GM03348 (cell line): Measurements from ENCODE around the gene KCNQ5.
A peak's percentile ranks its signal among the peaks of the same experiment; 100 is the strongest.

ENCODE experiments used
- DNase-seq: peaks from one replicate; pipeline ENCODE4 v3.0.0; 2012; ENCODE audit warnings: low spot score

KCNQ5 gene

DNA sequence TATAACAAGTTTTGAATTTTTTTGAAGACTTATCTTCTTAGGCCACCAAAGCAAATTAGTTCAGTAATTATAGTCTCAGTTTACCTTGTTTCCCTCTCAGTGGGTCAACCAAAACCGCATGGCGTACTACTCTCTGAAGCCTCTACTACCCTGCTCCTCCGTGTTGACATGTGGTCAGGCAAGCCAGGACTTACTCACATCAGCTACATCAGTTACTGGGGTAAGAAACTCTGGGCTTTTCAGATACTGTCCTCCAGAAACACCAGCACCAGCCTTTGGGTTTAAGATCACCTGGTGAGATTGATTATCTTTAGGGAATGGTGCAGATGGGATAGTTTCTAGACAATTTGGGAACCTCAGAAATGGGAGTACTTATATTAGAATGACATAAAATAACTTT is 55.1 kb downstream of the KCNQ5 start:
- no peak for DNase-seq

DNA sequence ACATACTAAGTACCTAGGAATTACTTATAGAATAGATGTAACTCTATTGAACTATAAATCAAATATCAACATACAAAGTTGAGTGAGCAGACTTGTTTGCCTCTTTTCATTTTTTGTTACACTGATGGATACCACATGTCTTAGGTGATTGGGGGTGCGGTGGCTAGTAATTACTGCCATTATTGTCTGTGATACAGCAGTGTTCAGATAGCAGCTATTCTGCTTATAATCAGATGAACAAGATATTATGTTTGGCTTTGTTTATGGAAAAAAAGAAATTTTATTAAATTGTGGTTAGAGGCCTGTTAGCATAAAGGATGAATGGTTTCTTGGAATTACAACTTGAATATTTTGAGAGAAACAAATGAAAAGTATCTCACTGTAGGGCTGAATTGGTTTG is 55.9 kb downstream of the KCNQ5 start:
- DNase-seq: no peak

GRCh38 chr6:72683797-72684196 is 61.9 kb downstream of the KCNQ5 start:
- no peak for DNase-seq

- no peak for DNase-seq
Measured at GRCh38 chr6:72689107-72689954, 67.5 kb downstream of the KCNQ5 start.

- DNase-seq: no peak
Measured at GRCh38 chr6:72691249-72691648, 69.4 kb downstream of the KCNQ5 start.

DNA sequence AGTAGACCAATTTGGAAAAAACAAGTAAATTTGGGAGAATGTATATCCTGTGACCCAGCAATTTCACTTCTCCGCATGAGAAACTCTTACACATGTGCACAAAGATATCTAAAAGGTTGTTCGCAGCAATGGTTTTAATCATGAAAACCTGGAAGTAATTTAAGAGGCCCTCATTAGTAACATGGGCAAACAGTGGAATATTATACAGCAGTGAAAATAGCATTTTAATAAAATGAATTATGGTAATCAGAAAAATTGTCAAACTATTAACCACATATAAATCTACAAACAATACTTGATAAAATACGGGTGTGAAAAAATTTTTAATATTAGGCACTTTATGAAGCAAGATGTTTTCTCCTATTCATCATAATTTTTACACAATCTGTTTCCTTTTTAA is 74.2 kb downstream of the KCNQ5 start:
- DNase-seq: no peak

DNA sequence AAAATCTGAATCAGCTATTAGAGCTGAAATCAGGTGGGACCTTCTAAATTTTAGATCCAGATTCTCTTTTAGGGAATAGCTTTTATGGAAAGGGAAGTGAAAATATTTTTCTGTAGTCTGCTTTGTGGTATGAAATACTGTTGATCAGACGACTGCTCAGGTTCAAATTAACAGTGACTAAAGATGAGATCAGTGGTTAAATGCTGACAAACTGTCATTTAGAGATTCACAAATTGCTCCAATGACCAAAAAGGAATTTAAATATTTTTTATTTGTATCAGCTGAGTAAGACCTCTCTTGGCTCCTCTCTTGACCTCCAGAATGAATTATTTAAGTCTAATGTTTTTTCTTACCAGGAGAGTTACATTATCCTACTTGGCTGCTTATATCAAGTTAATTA is 77.3 kb downstream of the KCNQ5 start:
- DNase-seq: peak; percentile 9

DNA sequence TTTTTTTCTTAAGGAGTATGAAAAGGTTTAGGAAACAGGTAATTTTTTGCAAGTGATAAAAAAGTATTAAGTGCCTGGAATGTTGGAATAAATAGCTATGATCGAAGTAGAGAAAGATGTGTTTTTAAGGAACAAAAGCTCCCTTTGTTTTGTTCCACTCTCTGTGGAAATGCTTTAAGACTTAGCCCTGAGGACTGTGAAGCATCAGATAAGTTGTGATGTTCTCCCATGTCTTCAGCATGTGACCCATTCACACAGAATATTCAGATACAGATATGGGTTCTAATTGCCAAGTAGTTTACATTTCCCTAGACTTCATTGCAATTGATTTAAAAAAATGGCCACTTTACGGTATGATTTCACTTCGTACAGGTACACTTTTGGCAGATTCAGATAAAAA is 80.6 kb downstream of the KCNQ5 start:
- no peak for DNase-seq

GRCh38 chr6:72703093-72703492 is 81.2 kb downstream of the KCNQ5 start:
- no peak for DNase-seq

DNA sequence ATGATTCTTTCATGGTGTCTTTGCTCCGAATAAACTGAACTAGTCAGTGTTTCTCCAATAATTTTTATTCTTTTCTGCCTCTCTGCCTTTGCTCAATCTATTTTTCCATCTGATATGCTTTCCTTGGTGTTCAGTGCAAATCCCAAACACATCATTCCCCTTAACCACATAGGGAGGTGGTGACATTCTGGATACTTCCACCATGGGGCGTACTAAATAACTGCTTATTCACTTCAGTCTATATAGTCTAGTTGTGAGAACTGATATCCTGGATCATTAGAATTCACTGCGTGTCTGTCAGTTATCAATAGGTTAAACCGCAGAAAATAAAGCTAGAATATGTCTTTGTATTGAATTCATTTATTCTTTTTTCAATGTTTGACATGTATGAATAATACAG is 83.1 kb downstream of the KCNQ5 start:
- peak; percentile 9 for DNase-seq

GRCh38 chr6:72709431-72709830 is 87.6 kb downstream of the KCNQ5 start:
- peak; percentile 13 for DNase-seq

DNA sequence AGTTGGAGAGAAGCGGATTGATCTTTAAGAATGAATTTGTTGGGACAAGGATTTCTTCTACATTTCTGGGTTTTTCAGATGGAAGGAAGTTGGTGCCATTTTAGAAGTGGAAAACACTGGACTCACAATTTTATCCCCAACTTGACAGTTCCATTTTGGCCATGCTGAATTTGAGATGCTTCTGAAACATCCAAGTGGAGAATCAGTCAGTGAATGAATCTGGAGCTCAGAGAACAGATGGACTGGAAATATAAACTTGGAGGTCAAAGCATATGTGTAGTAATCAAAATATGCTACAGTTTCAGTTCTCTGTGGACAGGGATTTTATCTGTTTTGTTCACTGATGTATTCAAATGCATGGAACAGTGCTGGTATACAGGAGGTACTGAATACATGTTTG is 89.9 kb downstream of the KCNQ5 start:
- no peak for DNase-seq

GRCh38 chr6:72712910-72713309 is 91.0 kb downstream of the KCNQ5 start:
- no peak for DNase-seq

DNA sequence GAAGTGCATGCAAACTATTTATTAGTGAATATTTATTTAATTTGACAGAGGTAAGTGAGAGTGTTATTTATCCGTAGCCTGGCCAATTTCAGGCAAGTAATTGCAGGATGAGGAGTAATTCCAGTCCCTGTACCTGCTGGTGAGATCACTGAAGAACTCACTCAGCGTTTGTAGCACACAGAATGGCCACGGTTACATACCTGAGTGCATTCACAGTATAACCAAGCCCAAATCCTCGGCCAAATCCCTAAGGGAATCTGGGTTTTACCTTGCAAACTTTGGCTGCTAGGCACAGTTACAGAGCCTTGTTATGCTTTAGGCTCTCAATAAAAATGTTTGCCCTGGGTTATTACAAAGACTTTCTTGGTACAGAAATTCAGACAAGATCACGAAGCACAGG is 93.3 kb downstream of the KCNQ5 start:
- DNase-seq: no peak

- peak; percentile 16 for DNase-seq
Measured at GRCh38 chr6:72716916-72717315, 95.1 kb downstream of the KCNQ5 start.

GRCh38 chr6:72720464-72720863 is 98.6 kb downstream of the KCNQ5 start:
- DNase-seq: peak; percentile 28

DNA sequence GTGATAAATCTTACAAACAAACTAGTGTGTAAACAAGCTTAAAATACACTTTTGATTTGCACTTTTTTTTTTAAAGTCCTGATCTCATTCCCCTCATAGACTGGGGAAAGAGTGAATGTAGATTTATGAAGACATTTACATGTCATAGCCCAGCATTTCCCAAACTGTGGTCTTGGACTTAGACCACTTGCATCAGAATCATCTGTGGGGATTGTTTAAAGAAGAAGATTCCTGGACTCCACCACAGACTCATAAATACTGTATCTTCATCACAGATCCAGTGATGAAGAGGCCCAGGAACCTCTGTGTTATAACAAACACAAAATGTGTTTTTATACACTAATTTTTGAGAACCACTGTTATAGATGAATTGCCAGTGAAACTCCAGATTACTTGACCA is 99.5 kb downstream of the KCNQ5 start:
- DNase-seq: no peak

GRCh38 chr6:72724545-72724944 is 102.7 kb downstream of the KCNQ5 start:
- DNase-seq: peak; percentile 15

- no peak for DNase-seq
Measured at GRCh38 chr6:72728706-72729343, 107.0 kb downstream of the KCNQ5 start.

DNA sequence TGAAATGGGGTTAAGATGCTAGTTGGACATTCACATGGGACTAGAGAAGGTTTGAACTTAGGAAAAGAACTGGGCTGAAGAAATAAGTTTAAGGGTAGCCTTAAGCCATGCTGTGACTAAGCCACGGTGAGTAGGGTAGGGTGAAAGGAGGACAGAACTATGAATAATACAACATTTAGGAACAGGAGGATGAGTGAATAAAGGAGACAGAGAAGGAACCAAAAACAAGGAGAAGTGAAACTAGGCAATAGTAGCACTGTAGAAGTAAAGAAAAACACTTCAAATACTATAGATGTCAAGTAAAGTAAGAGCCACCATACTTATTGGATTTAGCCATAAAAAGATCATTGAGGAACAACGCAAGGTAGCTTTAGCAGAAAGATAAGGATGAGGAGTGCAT is 111.2 kb downstream of the KCNQ5 start:
- DNase-seq: no peak

DNA sequence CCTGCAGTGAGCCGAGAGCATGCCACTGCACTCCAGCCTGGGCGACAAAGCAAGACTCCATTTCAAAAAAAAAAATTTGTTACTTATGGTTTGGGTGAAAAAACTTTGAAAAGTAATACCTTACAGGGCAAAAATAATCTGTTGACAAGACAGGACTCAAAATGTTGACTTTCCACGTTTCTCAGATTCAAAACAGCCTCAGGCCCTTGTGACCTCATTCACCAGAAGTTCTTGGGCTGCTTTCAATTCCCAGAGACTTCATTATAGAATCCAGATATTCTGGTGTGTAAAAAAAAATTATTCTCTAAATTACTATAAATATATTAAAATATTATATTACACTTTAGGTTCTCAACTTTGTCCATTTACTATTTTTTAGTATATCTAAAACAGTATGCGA is 116.2 kb downstream of the KCNQ5 start:
- DNase-seq: no peak

DNA sequence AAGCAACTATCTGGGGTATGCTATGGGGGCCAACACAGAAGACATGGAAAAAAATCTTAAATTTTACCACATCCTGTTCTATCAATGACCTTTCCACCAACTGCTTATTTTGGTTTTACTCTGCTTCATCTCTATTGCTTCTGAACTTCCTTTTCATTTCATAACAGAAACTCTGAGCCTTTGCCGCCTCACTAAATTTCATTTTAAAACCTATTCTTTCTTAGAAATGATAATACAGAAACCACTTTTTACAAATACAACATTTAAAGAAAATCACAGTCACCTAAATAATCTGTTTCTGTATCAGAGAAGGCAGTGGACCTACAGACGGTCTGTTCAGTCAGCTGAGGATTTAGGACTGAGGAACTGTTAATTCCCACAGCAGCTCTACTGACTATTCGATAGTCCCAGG is 117.5 kb downstream of the KCNQ5 start:
- no peak for DNase-seq

GRCh38 chr6:72740135-72740534 is 118.3 kb downstream of the KCNQ5 start:
- no peak for DNase-seq

- no peak for DNase-seq
Measured at GRCh38 chr6:72741083-72741482, 119.2 kb downstream of the KCNQ5 start.
